ENCODE data around the gene ARHGEF28.

- TF ChIP-seq EZH2 (IDR thresholded peaks at IDR 0.05; ENCODE audit: insufficient read depth, low read length) (no peak), CTCF (IDR thresholded peaks at IDR 0.05; ENCODE audit: insufficient read depth, low read depth, low read length) (no peak)
Measured at GRCh38 chr5:73900566-73900965, 274.6 kb downstream of the ARHGEF28 start.
